HG02798 (cell line): ENCODE measurements around the gene OSMR.
"Not testable (repeated sequence)": the region's sequence is repeated elsewhere in the genome, so short reads cannot be mapped to it uniquely, and the experiment has no call there.

Experiments used
- ATAC-seq: cut with Tn5 transposase; IDR thresholded peaks from one replicate; pipeline ENCODE4 v1.9.1; 2021; ENCODE audit warnings: mild to moderate bottlenecking; ENCODE audit not compliant: unreplicated experiment, poor library complexity

OSMR gene

GRCh38 chr5:38830521-38831051 lies 15.2 kb upstream of the OSMR start:
- no peak for ATAC-seq

DNA sequence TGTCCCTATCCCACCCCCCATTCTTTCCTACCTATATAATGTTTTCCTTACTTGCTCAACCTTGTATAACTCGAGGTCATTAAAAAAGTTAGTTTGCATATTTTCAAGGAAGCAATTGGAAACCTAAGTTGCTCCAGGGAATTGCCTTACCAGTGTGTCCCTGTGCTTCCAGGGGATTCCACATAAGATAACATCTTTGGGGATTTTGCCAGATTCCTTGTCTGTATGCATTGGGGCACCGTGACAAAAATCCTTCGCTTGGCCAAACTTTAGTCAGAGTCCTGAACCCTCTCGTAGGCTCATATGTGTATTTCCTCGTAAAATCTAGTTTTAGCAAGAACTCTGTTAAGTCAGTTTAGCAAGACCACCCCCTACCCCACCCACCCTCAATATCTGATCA lies 14.7 kb upstream of the OSMR start:
- ATAC-seq: no peak

DNA sequence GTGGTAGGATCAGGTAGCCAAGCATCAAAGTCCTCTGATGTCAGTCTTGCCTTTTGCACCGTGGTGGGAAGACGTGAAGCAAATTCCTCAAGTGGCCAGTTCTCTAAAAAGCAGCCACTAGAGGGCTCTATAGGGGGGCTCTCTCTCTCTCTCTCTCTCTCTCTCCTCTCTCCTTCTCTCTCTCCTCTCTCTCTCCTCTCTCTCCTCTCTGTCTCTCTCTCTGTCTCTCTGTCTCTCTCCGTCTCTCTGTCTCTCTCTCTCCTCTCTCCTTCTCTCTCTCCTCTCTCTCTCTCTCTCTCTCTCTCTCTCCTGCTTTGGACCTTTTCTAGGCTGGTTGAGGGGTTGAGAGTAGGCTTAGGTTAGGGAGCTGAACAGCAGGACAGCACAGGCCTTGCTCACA lies 13.9 kb upstream of the OSMR start:
- no peak for ATAC-seq

- no peak for ATAC-seq
Measured at GRCh38 chr5:38832810-38833209, 13.0 kb upstream of the OSMR start.

- no peak for ATAC-seq
Measured at GRCh38 chr5:38835887-38836286, 9.9 kb upstream of the OSMR start.

- ATAC-seq: no peak
Measured at GRCh38 chr5:38837416-38837815, 8.4 kb upstream of the OSMR start.

DNA sequence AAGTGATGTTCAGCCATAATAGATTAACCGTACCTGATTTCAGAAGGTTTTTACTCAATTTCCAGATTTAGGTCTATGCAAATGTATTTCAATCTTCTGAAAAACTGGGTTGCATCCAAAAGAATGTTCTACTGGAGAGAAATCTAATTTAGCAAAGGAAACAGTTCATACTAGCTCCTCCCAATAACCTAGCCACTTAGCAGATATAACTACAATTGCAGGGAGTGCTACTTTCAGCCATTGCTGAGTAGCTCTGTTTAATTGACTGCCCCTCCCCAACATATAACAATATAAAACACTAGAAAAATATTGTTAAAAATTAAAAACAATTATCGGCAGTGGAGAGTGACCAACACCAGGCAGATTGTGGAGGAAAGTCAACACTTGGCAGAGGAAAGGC lies 7.9 kb upstream of the OSMR start:
- ATAC-seq: no peak

- no peak for ATAC-seq
Measured at GRCh38 chr5:38843665-38844064, 2.1 kb upstream of the OSMR start.

GRCh38 chr5:38846379-38847011 lies 683 bp downstream of the OSMR start:
- no peak for ATAC-seq

GRCh38 chr5:38847559-38848347 lies 1.9 kb downstream of the OSMR start:
- no peak for ATAC-seq

DNA sequence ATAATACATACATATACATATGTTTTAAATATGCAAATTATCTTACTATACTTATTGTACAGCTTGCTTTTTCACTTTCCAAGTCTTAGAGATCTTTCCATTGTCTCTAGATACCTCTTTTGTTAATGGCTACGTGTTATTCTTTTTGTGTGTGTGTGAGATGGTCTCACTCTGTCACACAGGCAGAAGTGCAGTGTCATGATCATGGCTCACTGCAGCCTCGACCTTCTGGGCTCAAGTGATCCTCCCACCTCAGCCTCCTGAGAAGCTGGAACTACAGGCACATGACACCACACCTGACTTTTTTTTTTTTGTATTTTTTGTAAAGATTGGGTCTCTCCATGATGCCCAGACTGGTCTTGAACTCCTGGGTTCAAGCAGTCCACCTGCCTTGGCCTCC lies 2.8 kb downstream of the OSMR start:
- no peak for ATAC-seq

DNA sequence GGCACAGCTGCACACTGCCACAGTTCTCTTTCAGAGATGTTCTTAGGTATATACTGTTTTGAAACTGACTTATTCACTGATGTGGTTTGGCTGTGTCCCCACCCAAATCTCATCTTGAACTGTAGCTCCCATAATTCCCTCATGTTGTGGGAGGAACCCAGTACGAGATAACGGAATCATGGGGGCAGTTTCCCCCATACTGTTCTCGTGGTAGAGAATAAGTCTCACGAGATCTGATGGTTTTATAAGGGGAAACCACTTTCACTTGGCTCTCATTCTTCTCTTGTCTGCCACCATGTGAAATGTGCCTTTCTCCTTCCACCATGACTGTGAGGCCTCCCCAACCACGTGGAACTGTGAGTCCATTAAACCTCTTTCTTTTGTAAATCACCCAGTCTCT lies 5.8 kb downstream of the OSMR start:
- not testable (repeated sequence) for ATAC-seq

DNA sequence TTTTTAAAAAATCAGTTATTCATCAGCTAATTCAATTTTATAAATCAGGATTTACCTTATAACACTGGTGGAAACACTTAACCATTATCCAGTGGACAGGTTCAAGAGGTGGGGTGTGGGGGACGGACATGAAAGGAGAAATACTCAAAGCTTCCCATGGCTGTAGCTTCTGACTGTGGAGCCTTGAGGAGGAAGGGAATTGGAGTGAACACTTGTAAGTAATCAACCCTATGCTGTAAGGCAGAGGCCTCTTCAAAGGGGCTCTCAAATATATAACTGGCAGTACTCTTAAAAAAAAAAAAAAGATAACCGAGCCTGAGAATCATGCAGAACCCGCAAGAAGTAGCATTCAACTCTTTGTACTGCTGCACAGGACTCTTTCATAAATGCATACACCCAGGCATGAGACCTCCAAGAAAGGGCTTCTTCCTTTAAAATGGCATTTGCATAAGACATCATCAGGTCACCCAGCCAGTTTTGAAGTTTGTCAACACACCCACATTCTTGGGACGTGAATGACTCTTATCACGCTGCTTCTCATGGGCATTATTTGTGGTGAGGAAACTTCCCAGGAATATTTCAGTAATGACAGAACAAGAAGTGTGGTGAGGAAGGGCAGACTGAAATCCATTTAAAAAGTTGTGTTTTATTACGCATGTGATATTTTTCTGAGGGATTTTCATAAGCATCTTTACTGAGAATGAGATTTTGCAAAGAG lies 8.1 kb downstream of the OSMR start:
- ATAC-seq: no peak

GRCh38 chr5:38854907-38855306 lies 9.1 kb downstream of the OSMR start:
- ATAC-seq: no peak

- ATAC-seq: no peak
Measured at GRCh38 chr5:38856660-38857059, 10.8 kb downstream of the OSMR start.

DNA sequence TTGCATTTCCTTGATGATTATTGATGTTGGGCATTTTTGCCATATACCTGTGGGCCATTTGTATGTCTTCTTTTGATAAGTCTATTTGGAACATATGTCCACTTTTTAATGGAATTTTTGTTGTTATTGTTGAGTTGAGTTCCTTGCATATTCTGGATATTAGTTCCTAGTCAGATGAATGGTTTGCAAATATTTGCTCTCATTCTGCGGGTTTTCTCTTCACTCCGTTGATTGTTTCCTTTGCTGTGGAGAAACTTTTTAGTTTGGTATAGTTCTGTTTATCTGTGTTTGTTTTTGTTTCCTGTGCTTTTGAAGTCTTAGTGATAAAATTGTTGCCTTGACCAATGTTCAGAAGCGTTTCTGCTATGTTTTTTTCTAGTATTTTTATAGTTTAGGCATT lies 13.0 kb downstream of the OSMR start:
- no peak for ATAC-seq

GRCh38 chr5:38861986-38862770 lies 16.4 kb downstream of the OSMR start:
- ATAC-seq: not testable (repeated sequence)

GRCh38 chr5:38866362-38867031 lies 20.7 kb downstream of the OSMR start:
- no peak for ATAC-seq

- ATAC-seq: no peak
Measured at GRCh38 chr5:38867032-38867398, 21.2 kb downstream of the OSMR start.

GRCh38 chr5:38867416-38867815 lies 21.6 kb downstream of the OSMR start:
- ATAC-seq: no peak
